ENCODE data around the gene PLA1A.
"Not testable (repeated sequence)": the region's sequence is repeated elsewhere in the genome, so short reads cannot be mapped to it uniquely, and the experiment has no call there.

PLA1A gene

GRCh38 chr3:119590706-119591105, 7.0 kb upstream of the PLA1A start:
- no peak overlapping the region for H3K4me3 ChIP-seq (ENCODE audit: insufficient read depth, low read depth, low read length, poor library complexity, severe bottlenecking)
- no peak for DNase-seq
- no peaks in the 10 kb centered on the region for H3K36me3 ChIP-seq (ENCODE audit: control insufficient read depth, insufficient read depth, low read length)
- H3K27ac ChIP-seq (ENCODE audit: insufficient read depth, low read length, poor library complexity, severe bottlenecking), result no peak overlapping the region
- no peaks in the 10 kb centered on the region for H3K4me1 ChIP-seq (ENCODE audit: control insufficient read depth, insufficient read depth, low read length, poor library complexity, severe bottlenecking)
- H3K9me3 ChIP-seq (ENCODE audit: control insufficient read depth, low read length), result no peaks in the 10 kb centered on the region
- H3K27me3 ChIP-seq (replicated peaks; ENCODE audit: control insufficient read depth, insufficient read depth, low read length, poor library complexity, severe bottlenecking), result no peaks in the 10 kb centered on the region

- Histone ChIP-seq H3K9me3 (ENCODE audit: control insufficient read depth, low read length) (no peaks in the 10 kb centered on the region), H3K4me3 (ENCODE audit: insufficient read depth, low read depth, low read length, poor library complexity, severe bottlenecking) (no peak overlapping the region), H3K27me3 (replicated peaks; ENCODE audit: control insufficient read depth, insufficient read depth, low read length, poor library complexity, severe bottlenecking) (no peaks in the 10 kb centered on the region), H3K36me3 (ENCODE audit: control insufficient read depth, insufficient read depth, low read length) (no peaks in the 10 kb centered on the region), H3K27ac (ENCODE audit: insufficient read depth, low read length, poor library complexity, severe bottlenecking) (no peak overlapping the region), H3K4me1 (ENCODE audit: control insufficient read depth, insufficient read depth, low read length, poor library complexity, severe bottlenecking) (no peaks in the 10 kb centered on the region)
- DNase-seq, result no peak
These were observed 4.8 kb upstream of the PLA1A start for GRCh38 chr3:119592861-119593260.

GRCh38 chr3:119594066-119594465, 3.6 kb upstream of the PLA1A start:
- Histone ChIP-seq H3K27me3 (replicated peaks; ENCODE audit: control insufficient read depth, insufficient read depth, low read length, poor library complexity, severe bottlenecking) (no peaks in the 10 kb centered on the region), H3K36me3 (ENCODE audit: control insufficient read depth, insufficient read depth, low read length) (no peaks in the 10 kb centered on the region), H3K4me1 (ENCODE audit: control insufficient read depth, insufficient read depth, low read length, poor library complexity, severe bottlenecking) (no peaks in the 10 kb centered on the region), H3K27ac (ENCODE audit: insufficient read depth, low read length, poor library complexity, severe bottlenecking) (no peak overlapping the region), H3K9me3 (ENCODE audit: control insufficient read depth, low read length) (no peaks in the 10 kb centered on the region), H3K4me3 (ENCODE audit: insufficient read depth, low read depth, low read length, poor library complexity, severe bottlenecking) (no peak overlapping the region)
- no peak for DNase-seq

GRCh38 chr3:119594929-119595328, 2.8 kb upstream of the PLA1A start:
- H3K36me3 ChIP-seq (ENCODE audit: control insufficient read depth, insufficient read depth, low read length); DNase-seq; H3K4me1 ChIP-seq (ENCODE audit: control insufficient read depth, insufficient read depth, low read length, poor library complexity, severe bottlenecking); H3K4me3 ChIP-seq (ENCODE audit: insufficient read depth, low read depth, low read length, poor library complexity, severe bottlenecking); H3K9me3 ChIP-seq (ENCODE audit: control insufficient read depth, low read length); H3K27me3 ChIP-seq (replicated peaks; ENCODE audit: control insufficient read depth, insufficient read depth, low read length, poor library complexity, severe bottlenecking); H3K27ac ChIP-seq (ENCODE audit: insufficient read depth, low read length, poor library complexity, severe bottlenecking): not testable (repeated sequence)

GRCh38 chr3:119595639-119596334, 1.9 kb upstream of the PLA1A start:
- peaks cover under 1% of the 10 kb centered on the region for H3K4me1 ChIP-seq (ENCODE audit: control insufficient read depth, insufficient read depth, low read length, poor library complexity, severe bottlenecking)
- no peaks in the 10 kb centered on the region for H3K36me3 ChIP-seq (ENCODE audit: control insufficient read depth, insufficient read depth, low read length)
- no peak overlapping the region for H3K27ac ChIP-seq (ENCODE audit: insufficient read depth, low read length, poor library complexity, severe bottlenecking)
- H3K4me3 ChIP-seq (ENCODE audit: insufficient read depth, low read depth, low read length, poor library complexity, severe bottlenecking), result no peak overlapping the region
- no peaks in the 10 kb centered on the region for H3K9me3 ChIP-seq (ENCODE audit: control insufficient read depth, low read length)
- H3K27me3 ChIP-seq (replicated peaks; ENCODE audit: control insufficient read depth, insufficient read depth, low read length, poor library complexity, severe bottlenecking), result no peaks in the 10 kb centered on the region
- no peak for DNase-seq

GRCh38 chr3:119596398-119596797, 1.3 kb upstream of the PLA1A start:
- Histone ChIP-seq H3K4me1 (ENCODE audit: control insufficient read depth, insufficient read depth, low read length, poor library complexity, severe bottlenecking) (peaks cover 3% of the 10 kb centered on the region), H3K27ac (ENCODE audit: insufficient read depth, low read length, poor library complexity, severe bottlenecking) (no peak overlapping the region), H3K36me3 (ENCODE audit: control insufficient read depth, insufficient read depth, low read length) (no peaks in the 10 kb centered on the region), H3K4me3 (ENCODE audit: insufficient read depth, low read depth, low read length, poor library complexity, severe bottlenecking) (no peak overlapping the region), H3K27me3 (replicated peaks; ENCODE audit: control insufficient read depth, insufficient read depth, low read length, poor library complexity, severe bottlenecking) (no peaks in the 10 kb centered on the region), H3K9me3 (ENCODE audit: control insufficient read depth, low read length) (no peaks in the 10 kb centered on the region)
- DNase-seq, result no peak

GRCh38 chr3:119598410-119599098, 869 bp downstream of the PLA1A start:
- Histone ChIP-seq H3K27me3 (replicated peaks; ENCODE audit: control insufficient read depth, insufficient read depth, low read length, poor library complexity, severe bottlenecking) (no peaks in the 10 kb centered on the region), H3K4me1 (ENCODE audit: control insufficient read depth, insufficient read depth, low read length, poor library complexity, severe bottlenecking) (peaks cover 3% of the 10 kb centered on the region), H3K4me3 (ENCODE audit: insufficient read depth, low read depth, low read length, poor library complexity, severe bottlenecking) (no peak overlapping the region), H3K36me3 (ENCODE audit: control insufficient read depth, insufficient read depth, low read length) (no peaks in the 10 kb centered on the region), H3K9me3 (ENCODE audit: control insufficient read depth, low read length) (no peaks in the 10 kb centered on the region), H3K27ac (ENCODE audit: insufficient read depth, low read length, poor library complexity, severe bottlenecking) (no peak overlapping the region)
- no peak for DNase-seq

GRCh38 chr3:119599558-119600174, 2.0 kb downstream of the PLA1A start:
- H3K27me3 ChIP-seq (replicated peaks; ENCODE audit: control insufficient read depth, insufficient read depth, low read length, poor library complexity, severe bottlenecking), result no peaks in the 10 kb centered on the region
- peaks cover 3% of the 10 kb centered on the region for H3K4me1 ChIP-seq (ENCODE audit: control insufficient read depth, insufficient read depth, low read length, poor library complexity, severe bottlenecking)
- H3K4me3 ChIP-seq (ENCODE audit: insufficient read depth, low read depth, low read length, poor library complexity, severe bottlenecking), result no peak overlapping the region
- no peaks in the 10 kb centered on the region for H3K36me3 ChIP-seq (ENCODE audit: control insufficient read depth, insufficient read depth, low read length)
- no peak for DNase-seq
- no peak overlapping the region for H3K27ac ChIP-seq (ENCODE audit: insufficient read depth, low read length, poor library complexity, severe bottlenecking)
- no peaks in the 10 kb centered on the region for H3K9me3 ChIP-seq (ENCODE audit: control insufficient read depth, low read length)

- Histone ChIP-seq H3K27me3 (replicated peaks; ENCODE audit: control insufficient read depth, insufficient read depth, low read length, poor library complexity, severe bottlenecking) (no peaks in the 10 kb centered on the region), H3K4me1 (ENCODE audit: control insufficient read depth, insufficient read depth, low read length, poor library complexity, severe bottlenecking) (peaks cover 3% of the 10 kb centered on the region), H3K36me3 (ENCODE audit: control insufficient read depth, insufficient read depth, low read length) (no peaks in the 10 kb centered on the region), H3K27ac (ENCODE audit: insufficient read depth, low read length, poor library complexity, severe bottlenecking) (no peak overlapping the region), H3K4me3 (ENCODE audit: insufficient read depth, low read depth, low read length, poor library complexity, severe bottlenecking) (no peak overlapping the region), H3K9me3 (ENCODE audit: control insufficient read depth, low read length) (no peaks in the 10 kb centered on the region)
- DNase-seq, result no peak
These were observed 3.0 kb downstream of the PLA1A start for GRCh38 chr3:119600732-119601131.

GRCh38 chr3:119601154-119601553, 3.5 kb downstream of the PLA1A start:
- no peak overlapping the region for H3K27ac ChIP-seq (ENCODE audit: insufficient read depth, low read length, poor library complexity, severe bottlenecking)
- H3K9me3 ChIP-seq (ENCODE audit: control insufficient read depth, low read length), result no peaks in the 10 kb centered on the region
- H3K27me3 ChIP-seq (replicated peaks; ENCODE audit: control insufficient read depth, insufficient read depth, low read length, poor library complexity, severe bottlenecking), result no peaks in the 10 kb centered on the region
- H3K36me3 ChIP-seq (ENCODE audit: control insufficient read depth, insufficient read depth, low read length), result no peaks in the 10 kb centered on the region
- no peak overlapping the region for H3K4me3 ChIP-seq (ENCODE audit: insufficient read depth, low read depth, low read length, poor library complexity, severe bottlenecking)
- H3K4me1 ChIP-seq (ENCODE audit: control insufficient read depth, insufficient read depth, low read length, poor library complexity, severe bottlenecking), result peaks cover 3% of the 10 kb centered on the region
- DNase-seq, result no peak

All from effector memory CD4-positive, alpha-beta T cell (primary cell).